K562 treated with DMSO at 1 percent for 48 hours (cell line): ENCODE results near the gene MAGEA1. TPM values are rescaled to one million over a fixed set of nuclear protein-coding genes. Genes with fewer than 3 reads are reported as not detected.

Source experiments
- total RNA-seq: library from RNA; unstranded; fragments of 300-600 nt; gene quantifications from 2 replicates; pipeline ENCODE4 v1.2.3, GENCODE V29; 2022; ENCODE audit warnings: low replicate concordance; ENCODE audit errors: extremely low read depth

Gene MAGEA1
- total RNA-seq = not detected in 2 replicates

GRCh38 chrX:153179131-153179530 lies at the start of gene MAGEA1:
MAGEA1 (plus strand) TSS chrX:153179284; CDS start chrX:153182390, 3,106 bp downstream.

Other genes with a start within 250 kb of the MAGEA1 start
- not detected in 2 replicates for gene PNMA5, start 185.2 kb upstream of the MAGEA1 start, total RNA-seq
- gene PNMA3, start 122.8 kb upstream of the MAGEA1 start, total RNA-seq = not detected in 2 replicates
- not detected in 2 replicates for gene PNMA6A, start 106.8 kb upstream of the MAGEA1 start, total RNA-seq
- gene PNMA6F, start 142.5 kb downstream of the MAGEA1 start, total RNA-seq = not detected in 2 replicates
- not detected in 2 replicates for gene ZNF275, start 154.9 kb downstream of the MAGEA1 start, total RNA-seq
- gene PNMA6E, start 222.1 kb downstream of the MAGEA1 start, total RNA-seq = not detected in 2 replicates
- gene ZFP92, start 232.2 kb downstream of the MAGEA1 start, total RNA-seq = not detected in 2 replicates